ENCODE results near the gene BAIAP2L2. TPM values are rescaled to one million over a fixed set of nuclear protein-coding genes. Genes with fewer than 3 reads are reported as not detected.
"Not testable (repeated sequence)": the region's sequence is repeated elsewhere in the genome, so short reads cannot be mapped to it uniquely, and the experiment has no call there.

BAIAP2L2 gene
- total and polyA plus RNA-seq, 7 donors: 0.16 to 48.7 (median 0.71) TPM

GRCh38 chr22:38125751-38126201, 15.3 kb upstream of the BAIAP2L2 start:
- Histone ChIP-seq H3K4me1 (no peaks in the 10 kb centered on the region), H3K36me3 (peaks cover 0 to 15% (median 0%) of the 10 kb centered on the region in 4 donors), H3K27me3 (no peaks in the 10 kb centered on the region), H3K9me3 (no peaks in the 10 kb centered on the region), H3K4me3 (no peak overlapping the region), H3K27ac (no peak overlapping the region)
- no peak for DNase-seq
- TF ChIP-seq CTCF (IDR thresholded peaks at IDR 0.05) (no peak), POLR2AphosphoS5 (IDR thresholded peaks at IDR 0.05) (no peak)
- intact Hi-C loops (cut with DNase I): no loop called here
- WGBS, 2 donors: 83 to 91% methylated on average over 11 of the region's 11 CpGs

- H3K4me1 ChIP-seq: no peaks in the 10 kb centered on the region
- no peak overlapping the region for H3K27ac ChIP-seq
- TF ChIP-seq POLR2AphosphoS5 (IDR thresholded peaks at IDR 0.05): no peak
- TF ChIP-seq POLR2A (IDR thresholded peaks at IDR 0.05): no peak
- no peak for TF ChIP-seq EP300 (IDR thresholded peaks at IDR 0.05)
- intact Hi-C loops (cut with DNase I): no loop called here
- no peaks in the 10 kb centered on the region for H3K27me3 ChIP-seq
- H3K4me3 ChIP-seq: no peak overlapping the region
- H3K9me3 ChIP-seq: no peaks in the 10 kb centered on the region
- no peak for DNase-seq
- 96% methylated on average over 14 of the region's 14 CpGs for WGBS, 2 donors
- H3K36me3 ChIP-seq: peaks cover 0 to 15% (median 0%) of the 10 kb centered on the region in 4 donors
Observed at GRCh38 chr22:38125038-38125610, 14.6 kb upstream of the BAIAP2L2 start.

GRCh38 chr22:38124236-38124974, 13.9 kb upstream of the BAIAP2L2 start:
- intact Hi-C loops (cut with DNase I): no loop called here
- 95% methylated on average over 21 of the region's 21 CpGs for WGBS, 2 donors
- Histone ChIP-seq H3K27me3 (no peaks in the 10 kb centered on the region), H3K27ac (no peak overlapping the region), H3K36me3 (peaks cover 0 to 15% (median 0%) of the 10 kb centered on the region in 4 donors), H3K4me3 (no peak overlapping the region), H3K4me1 (no peaks in the 10 kb centered on the region), H3K9me3 (no peaks in the 10 kb centered on the region)
- TF ChIP-seq EP300 (IDR thresholded peaks at IDR 0.05) (no peak), POLR2AphosphoS5 (IDR thresholded peaks at IDR 0.05) (no peak), POLR2A (IDR thresholded peaks at IDR 0.05) (no peak), CTCF (IDR thresholded peaks at IDR 0.05) (no peak)
- no peak for DNase-seq

GRCh38 chr22:38122616-38123015, 12.1 kb upstream of the BAIAP2L2 start:
- Histone ChIP-seq H3K27ac (no peak overlapping the region), H3K27me3 (no peaks in the 10 kb centered on the region), H3K4me3 (no peak overlapping the region), H3K9me3 (no peaks in the 10 kb centered on the region), H3K36me3 (peaks cover 0 to 4% (median 0%) of the 10 kb centered on the region in 4 donors), H3K4me1 (no peaks in the 10 kb centered on the region)
- WGBS, 2 donors: 85 to 91% methylated on average over 6 of the region's 6 CpGs
- intact Hi-C loops (cut with DNase I): no loop called here
- DNase-seq: no peak
- TF ChIP-seq CTCF (IDR thresholded peaks at IDR 0.05): no peak
- TF ChIP-seq EP300 (IDR thresholded peaks at IDR 0.05): no peak
- no peak for TF ChIP-seq POLR2A (IDR thresholded peaks at IDR 0.05)
- no peak for TF ChIP-seq POLR2AphosphoS5 (IDR thresholded peaks at IDR 0.05)

- Histone ChIP-seq H3K9me3 (no peaks in the 10 kb centered on the region), H3K36me3 (no peaks in the 10 kb centered on the region), H3K27me3 (no peaks in the 10 kb centered on the region), H3K27ac (no peak overlapping the region), H3K4me3 (no peak overlapping the region), H3K4me1 (no peaks in the 10 kb centered on the region)
- no peak for DNase-seq
- intact Hi-C loops (cut with DNase I): no loop called here
- TF ChIP-seq POLR2AphosphoS5 (IDR thresholded peaks at IDR 0.05) (no peak), POLR2A (IDR thresholded peaks at IDR 0.05) (no peak), CTCF (IDR thresholded peaks at IDR 0.05) (no peak), EP300 (IDR thresholded peaks at IDR 0.05) (no peak)
- WGBS, 2 donors: 61 to 84% methylated on average over 28 of the region's 28 CpGs
Observed at GRCh38 chr22:38120359-38121110, 10.1 kb upstream of the BAIAP2L2 start.

- not testable (repeated sequence) for H3K27me3 ChIP-seq, H3K9me3 ChIP-seq, H3K4me1 ChIP-seq, H3K4me3 ChIP-seq, H3K36me3 ChIP-seq, H3K27ac ChIP-seq, DNase-seq
- intact Hi-C loops (cut with DNase I): loop anchor here (10.0 kb wide), 1 partner anchor 96 kb away; no protein-coding TSS in a partner anchor
- 94 to 98% methylated on average over 2 of the region's 2 CpGs for WGBS, 2 donors
Observed at GRCh38 chr22:38118747-38119146, 8.3 kb upstream of the BAIAP2L2 start.
